ENCODE measurements around the gene ITGBL1.
"Not testable (repeated sequence)": the region's sequence is repeated elsewhere in the genome, so short reads cannot be mapped to it uniquely, and the experiment has no call there.

ITGBL1 gene

GRCh38 chr13:101512650-101513049 is 60.2 kb downstream of the ITGBL1 start:
- peak; percentile 59 for DNase-seq (ENCODE audit: low read depth)

GRCh38 chr13:101514100-101514499 is 61.6 kb downstream of the ITGBL1 start:
- DNase-seq (ENCODE audit: low read depth): no peak

GRCh38 chr13:101514695-101515275 is 62.3 kb downstream of the ITGBL1 start:
- DNase-seq (ENCODE audit: low read depth): peak; percentile 70

GRCh38 chr13:101515504-101515903 is 63.0 kb downstream of the ITGBL1 start:
- DNase-seq (ENCODE audit: low read depth): no peak

- peak; percentile 29 for DNase-seq (ENCODE audit: low read depth)
Measured at GRCh38 chr13:101516262-101516661, 63.8 kb downstream of the ITGBL1 start.

- peak; percentile 88 for DNase-seq (ENCODE audit: low read depth)
Measured at GRCh38 chr13:101520672-101521071, 68.2 kb downstream of the ITGBL1 start.

- no peak for DNase-seq (ENCODE audit: low read depth)
Measured at GRCh38 chr13:101521371-101521770, 68.9 kb downstream of the ITGBL1 start.

GRCh38 chr13:101522607-101523006 is 70.1 kb downstream of the ITGBL1 start:
- no peak for DNase-seq (ENCODE audit: low read depth)

- DNase-seq (ENCODE audit: low read depth): peak; percentile 89
Measured at GRCh38 chr13:101523154-101524131, 71.0 kb downstream of the ITGBL1 start.

GRCh38 chr13:101527130-101527529 is 74.7 kb downstream of the ITGBL1 start:
- peak; percentile 47 for DNase-seq (ENCODE audit: low read depth)

- DNase-seq (ENCODE audit: low read depth): peak; percentile 90
Measured at GRCh38 chr13:101529422-101529821, 76.9 kb downstream of the ITGBL1 start.

- peak; percentile 51 for DNase-seq (ENCODE audit: low read depth)
Measured at GRCh38 chr13:101530293-101530692, 77.8 kb downstream of the ITGBL1 start.

- DNase-seq (ENCODE audit: low read depth): peak; percentile 83
Measured at GRCh38 chr13:101535192-101535746, 82.8 kb downstream of the ITGBL1 start.

GRCh38 chr13:101536079-101536478 is 83.6 kb downstream of the ITGBL1 start:
- peak; percentile 22 for DNase-seq (ENCODE audit: low read depth)

- not testable (repeated sequence) for DNase-seq (ENCODE audit: low read depth)
Measured at GRCh38 chr13:101544544-101544943, 92.1 kb downstream of the ITGBL1 start.

GRCh38 chr13:101544979-101545378 is 92.5 kb downstream of the ITGBL1 start:
- no peak for DNase-seq (ENCODE audit: low read depth)

- peak; percentile 76 for DNase-seq (ENCODE audit: low read depth)
Measured at GRCh38 chr13:101545521-101545920, 93.0 kb downstream of the ITGBL1 start.

GRCh38 chr13:101552286-101552685 is 99.8 kb downstream of the ITGBL1 start:
- no peak for DNase-seq (ENCODE audit: low read depth)

GRCh38 chr13:101552786-101553185 is 100.3 kb downstream of the ITGBL1 start:
- peak; percentile 80 for DNase-seq (ENCODE audit: low read depth)

- DNase-seq (ENCODE audit: low read depth): peak; percentile 55
Measured at GRCh38 chr13:101554420-101555125, 102.1 kb downstream of the ITGBL1 start.

- DNase-seq (ENCODE audit: low read depth): no peak
Measured at GRCh38 chr13:101555610-101556009, 103.1 kb downstream of the ITGBL1 start.

GRCh38 chr13:101556676-101557123 is 104.2 kb downstream of the ITGBL1 start:
- peak; percentile 38 for DNase-seq (ENCODE audit: low read depth)
